Lung (tissue), 12 donors: ENCODE results near the gene C5orf24. TPM values are rescaled to one million over a fixed set of nuclear protein-coding genes. Genes with fewer than 3 reads are reported as not detected.
"Not testable (repeated sequence)": the region's sequence is repeated elsewhere in the genome, so short reads cannot be mapped to it uniquely, and the experiment has no call there.

ENCODE experiments used
- ATAC-seq: fragments of 200-7000 bp; cut with Tn5 transposase; one replicate; pipeline ENCODE4 v1.9.1; 2020; ENCODE audit warnings: moderate number of reproducible peaks; ENCODE audit not compliant: insufficient read depth, low FRiP score
- DNase-seq, 3 donors: peaks; one replicate each; pipeline ENCODE4 v3.0.0-alpha.2; 2013 to 2017
- H3K27ac ChIP-seq, 2 donors: one replicate each; pipeline ENCODE4 v1.5.1; 2013; ENCODE audit warnings: mild to moderate bottlenecking in 2 of 2, moderate library complexity in 2 of 2, control low read depth in 1 of 2, inconsistent platforms in 1 of 2, low read depth in 1 of 2, low read length in 1 of 2
- H3K27me3 ChIP-seq, 3 donors: one replicate each; pipeline ENCODE4 v1.5.1; 2013; ENCODE audit warnings: low read length in 2 of 3; ENCODE audit not compliant: control insufficient read depth in 3 of 3, insufficient read depth in 3 of 3
- H3K36me3 ChIP-seq, 4 donors: one replicate each; pipeline ENCODE4 v1.5.1; 2013; ENCODE audit warnings: low read length in 4 of 4, mild to moderate bottlenecking in 1 of 4, moderate library complexity in 1 of 4; ENCODE audit not compliant: control insufficient read depth in 4 of 4, insufficient read depth in 4 of 4
- H3K4me1 ChIP-seq, 5 donors: one replicate each; pipeline ENCODE4 v1.5.1; 2013; ENCODE audit warnings: low read length in 5 of 5, mild to moderate bottlenecking in 2 of 5, moderate library complexity in 1 of 5; ENCODE audit not compliant: control insufficient read depth in 5 of 5, insufficient read depth in 5 of 5
- H3K4me3 ChIP-seq: one replicate; pipeline ENCODE4 v1.5.1; 2013; ENCODE audit warnings: mild to moderate bottlenecking, control low read depth, moderate library complexity
- H3K9ac ChIP-seq, 2 donors: one replicate each; pipeline ENCODE4 v1.5.1; 2013; ENCODE audit warnings: low read length in 2 of 2, control low read depth in 1 of 2; ENCODE audit not compliant: insufficient read depth in 1 of 2
- H3K9me3 ChIP-seq, 4 donors: one replicate each; pipeline ENCODE4 v1.5.1; 2013; ENCODE audit warnings: low read length in 3 of 4, mild to moderate bottlenecking in 1 of 4, moderate library complexity in 1 of 4; ENCODE audit not compliant: control insufficient read depth in 4 of 4, insufficient read depth in 3 of 4
- WGBS, 2 donors: extraction: QIAGEN DNeasy Blood & Tissue Kit; methylation state at CpG; one replicate each; pipeline ENCODE4 v1.1.7; 2013; 5-methylcytosine and 5-hydroxymethylcytosine counted together
- polyA plus RNA-seq, 2 donors: library from polyadenylated mRNA; stranded (reverse); fragments of 200-250 nt; gene quantifications; one replicate each; pipeline ENCODE4 v1.2.1, GENCODE V29; 2013
- total RNA-seq, 2 donors: library from RNA; depleted of rRNA in 1 of 2; stranded (reverse); fragments of >200 nt in 1 of 2; gene quantifications; one replicate each; pipeline ENCODE4 v1.2.1, GENCODE V29; 2014 to 2021
- TF ChIP-seq, protein P1 (sequence below): IDR thresholded peaks from 2 replicates; pipeline ENCODE4 v1.5.1; 2012; ENCODE audit warnings: mild to moderate bottlenecking; ENCODE audit errors: control extremely low read depth, extremely low read depth
- donor health status: control.
- donor health status: control.
- donor health status: Bipolar disorder and iron deficiency.
- donor health status: healthy.
- donor health status: DM: yes; HTN: yes; CAD: no.

C5orf24 gene
- total and polyA plus RNA-seq, 4 donors: 19.6 to 68.8 (median 29.7) TPM

DNA sequence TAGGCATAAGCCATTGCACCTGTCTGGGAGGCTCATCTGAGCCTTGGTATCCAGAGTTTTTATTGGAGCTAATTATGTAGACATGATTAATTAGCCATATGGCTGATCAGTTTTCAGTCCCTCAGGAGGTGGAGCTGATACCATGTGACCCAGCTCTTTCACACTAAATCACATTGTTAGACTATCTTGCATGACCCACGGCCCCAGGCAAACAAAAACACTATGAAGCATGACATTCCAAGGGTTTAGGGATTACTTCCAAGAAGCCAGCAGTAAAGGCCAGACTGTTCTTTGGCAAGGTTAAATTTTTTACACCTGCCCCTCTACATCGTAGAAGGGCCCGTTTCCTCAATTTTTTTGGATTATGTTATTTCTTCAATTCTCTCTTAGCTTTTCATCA, 5.0 kb upstream of the C5orf24 start:
- Histone ChIP-seq H3K9ac (no peak overlapping the region), H3K36me3 (peaks cover 0 to 11% (median 2%) of the 10 kb centered on the region in 4 donors), H3K4me1 (peaks cover 0 to 6% (median 3%) of the 10 kb centered on the region in 5 donors), H3K27me3 (no peaks in the 10 kb centered on the region), H3K4me3 (no peak overlapping the region), H3K9me3 (no peaks in the 10 kb centered on the region), H3K27ac (no peak overlapping the region)
- TF ChIP-seq, protein P1, sequence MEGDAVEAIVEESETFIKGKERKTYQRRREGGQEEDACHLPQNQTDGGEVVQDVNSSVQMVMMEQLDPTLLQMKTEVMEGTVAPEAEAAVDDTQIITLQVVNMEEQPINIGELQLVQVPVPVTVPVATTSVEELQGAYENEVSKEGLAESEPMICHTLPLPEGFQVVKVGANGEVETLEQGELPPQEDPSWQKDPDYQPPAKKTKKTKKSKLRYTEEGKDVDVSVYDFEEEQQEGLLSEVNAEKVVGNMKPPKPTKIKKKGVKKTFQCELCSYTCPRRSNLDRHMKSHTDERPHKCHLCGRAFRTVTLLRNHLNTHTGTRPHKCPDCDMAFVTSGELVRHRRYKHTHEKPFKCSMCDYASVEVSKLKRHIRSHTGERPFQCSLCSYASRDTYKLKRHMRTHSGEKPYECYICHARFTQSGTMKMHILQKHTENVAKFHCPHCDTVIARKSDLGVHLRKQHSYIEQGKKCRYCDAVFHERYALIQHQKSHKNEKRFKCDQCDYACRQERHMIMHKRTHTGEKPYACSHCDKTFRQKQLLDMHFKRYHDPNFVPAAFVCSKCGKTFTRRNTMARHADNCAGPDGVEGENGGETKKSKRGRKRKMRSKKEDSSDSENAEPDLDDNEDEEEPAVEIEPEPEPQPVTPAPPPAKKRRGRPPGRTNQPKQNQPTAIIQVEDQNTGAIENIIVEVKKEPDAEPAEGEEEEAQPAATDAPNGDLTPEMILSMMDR: no peak
- 91 to 94% methylated on average over 3 of the region's 3 CpGs for WGBS, 2 donors
- no peak for ATAC-seq
- DNase-seq: no peak

DNA sequence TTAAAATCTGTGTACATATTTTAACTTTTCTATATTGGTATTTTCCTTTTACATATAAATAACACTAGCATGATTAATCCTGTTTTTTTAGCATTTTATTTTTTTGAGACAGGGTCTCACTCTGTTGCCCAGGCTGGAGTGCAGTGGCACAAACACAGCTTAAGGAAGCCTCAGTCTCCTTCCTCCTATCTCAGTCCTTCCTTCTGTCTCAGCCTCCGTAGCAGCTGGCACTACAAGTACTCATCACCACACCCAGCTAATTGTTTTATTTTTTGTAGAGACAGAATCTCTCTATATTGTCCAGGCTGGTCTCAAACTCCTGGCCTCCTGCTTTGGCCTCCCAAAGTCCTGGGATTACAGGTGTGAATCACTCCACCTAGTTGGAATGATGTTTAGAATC, 1.5 kb upstream of the C5orf24 start:
- H3K27ac ChIP-seq: no peak overlapping the region
- WGBS, 2 donors: 90 to 92% methylated on average over 1 of the region's 1 CpG

DNA sequence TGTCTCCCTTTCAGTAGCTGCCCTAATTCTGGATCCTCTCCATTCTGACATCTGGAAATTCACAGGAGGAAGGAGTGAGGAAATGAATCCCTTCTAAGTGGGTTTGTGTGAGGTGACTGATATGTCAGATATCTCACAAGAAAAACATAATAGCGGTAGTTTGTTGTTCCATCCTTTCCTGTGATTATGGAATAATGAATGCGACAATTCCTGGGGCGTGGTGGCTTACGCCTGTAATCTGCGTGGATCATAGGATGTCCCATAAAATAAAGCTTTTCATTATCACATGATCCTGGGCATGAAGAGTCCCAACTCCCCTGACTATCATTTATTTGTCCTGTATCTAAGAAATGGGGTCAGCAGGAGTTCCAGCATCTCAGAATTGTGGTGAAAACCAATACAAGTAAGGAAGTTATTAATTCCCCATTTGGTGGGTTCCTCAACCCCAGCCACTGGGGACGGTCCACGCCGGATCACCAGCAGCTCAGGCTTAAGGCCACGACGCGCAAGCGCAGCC, 375 bp upstream of the C5orf24 start:
- peak in 1 of 3 donors; percentile 37 for DNase-seq
- Histone ChIP-seq H3K4me3 (peak overlapping the region; percentile 98), H3K4me1 (peaks cover 0 to 16% (median 6%) of the 10 kb centered on the region in 5 donors), H3K9me3 (no peaks in the 10 kb centered on the region), H3K27ac (peak overlapping the region; percentile 95 to 99), H3K27me3 (no peaks in the 10 kb centered on the region), H3K9ac (peak overlapping the region in 1 of 2 donors; percentile 77), H3K36me3 (peaks cover 0 to 13% (median 4%) of the 10 kb centered on the region in 4 donors)
- TF ChIP-seq, protein P1: no peak
- no peak for ATAC-seq
- 10% methylated on average over 12 of the region's 12 CpGs for WGBS, 2 donors

More for the DNA sequence above, 1.5 kb upstream of the C5orf24 start:
- ATAC-seq: no peak
- Histone ChIP-seq H3K9me3 (no peaks in the 10 kb centered on the region), H3K9ac (no peak overlapping the region), H3K4me3 (no peak overlapping the region), H3K27me3 (no peaks in the 10 kb centered on the region), H3K4me1 (peaks cover 0 to 16% (median 6%) of the 10 kb centered on the region in 5 donors), H3K36me3 (peaks cover 0 to 17% (median 2%) of the 10 kb centered on the region in 4 donors)
- DNase-seq: no peak
- TF ChIP-seq, protein P1: no peak

DNA sequence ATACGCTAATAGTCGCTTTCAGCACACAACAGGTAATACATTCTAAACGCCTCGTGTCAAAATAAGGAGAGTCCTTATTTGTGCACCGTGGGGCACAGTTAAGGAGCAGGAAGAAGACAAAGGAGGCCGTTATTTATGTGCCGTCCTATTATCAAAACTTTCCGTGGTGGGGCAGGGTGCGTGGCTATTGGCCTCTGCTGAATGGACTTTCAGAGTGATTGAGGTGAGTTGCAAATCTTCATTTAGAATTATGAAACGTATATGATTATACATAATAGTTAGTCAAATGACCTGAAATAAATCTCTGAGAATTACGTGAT, 833 bp downstream of the C5orf24 start:
- TF ChIP-seq, protein P1: no peak
- DNase-seq (peak in 1 of 3 donors; percentile 35), ATAC-seq (no peak)
- H3K36me3 ChIP-seq: peaks cover 0 to 16% (median 4%) of the 10 kb centered on the region in 4 donors
- peak overlapping the region; percentile 75 to 89 for H3K9ac ChIP-seq
- peak overlapping the region; percentile 98 for H3K4me3 ChIP-seq
- H3K9me3 ChIP-seq: no peaks in the 10 kb centered on the region
- peaks cover 3 to 16% (median 6%) of the 10 kb centered on the region in 5 donors for H3K4me1 ChIP-seq
- 0 to 1% methylated on average over 11 of the region's 11 CpGs for WGBS, 2 donors
- H3K27me3 ChIP-seq: no peaks in the 10 kb centered on the region
- H3K27ac ChIP-seq: peak overlapping the region; percentile 95 to 99

DNA sequence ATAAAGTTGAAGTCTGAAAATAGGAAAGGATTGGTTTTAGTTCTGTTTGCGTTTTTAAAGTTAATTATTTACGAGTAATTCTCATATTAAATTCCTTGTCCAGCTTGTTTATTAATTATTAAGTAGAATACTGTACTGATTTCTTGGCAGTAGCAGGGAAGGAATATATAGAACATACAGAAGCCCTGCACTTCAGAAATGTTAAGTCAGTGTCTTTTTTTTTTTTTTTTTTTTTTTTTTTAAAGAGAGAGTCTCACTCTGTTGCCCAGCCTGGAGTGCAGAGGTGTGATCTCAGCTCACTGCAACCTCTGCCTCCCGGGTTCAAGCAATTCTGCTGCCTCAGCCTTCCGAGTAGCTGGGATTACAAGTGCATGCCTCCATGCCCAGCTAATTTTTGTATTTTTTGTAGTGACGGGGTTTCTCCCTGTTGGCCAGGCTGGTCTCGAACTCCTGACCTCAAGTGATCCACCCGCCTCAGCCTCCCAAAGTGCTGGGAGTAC, 3.7 kb downstream of the C5orf24 start:
- Histone ChIP-seq H3K36me3 (peaks cover 0 to 14% (median 4%) of the 10 kb centered on the region in 4 donors), H3K4me1 (peaks cover 3 to 16% (median 6%) of the 10 kb centered on the region in 5 donors)
- not testable (repeated sequence) for H3K4me3 ChIP-seq, H3K27ac ChIP-seq, H3K27me3 ChIP-seq, H3K9me3 ChIP-seq, ATAC-seq, DNase-seq, H3K9ac ChIP-seq
- WGBS, 2 donors: 86 to 93% methylated on average over 7 of the region's 7 CpGs
